ENCODE data around the gene PLTP. TPM values are rescaled to one million over a fixed set of nuclear protein-coding genes. Genes with fewer than 3 reads are reported as not detected.

PLTP gene
- total and polyA plus RNA-seq, 2 experiments from 2014 or later, result 71.7 to 99.6 TPM

DNA sequence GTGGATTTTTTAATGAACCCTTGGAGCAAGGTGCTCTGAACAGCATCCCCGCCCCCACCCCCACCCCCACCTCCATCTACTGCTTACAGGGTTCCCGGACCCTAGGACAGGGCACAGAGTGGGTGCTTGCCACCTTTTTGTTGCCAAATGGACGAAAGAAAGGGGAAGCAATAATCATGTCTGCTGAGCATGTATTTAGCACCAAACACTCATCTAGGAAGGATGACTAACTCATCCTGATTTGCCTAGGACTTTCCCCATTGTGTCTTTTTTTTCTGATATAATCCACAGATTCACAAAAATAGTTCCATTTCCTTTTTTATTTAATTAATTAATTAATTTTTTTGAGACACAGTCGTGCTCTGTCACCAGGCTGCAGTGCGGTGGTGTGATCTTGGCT, 1.2 kb upstream of the PLTP start:
- no peaks in the 10 kb centered on the region for H3K4me1 ChIP-seq (ENCODE audit: low read depth)
- H3K4me3 ChIP-seq, result no peak overlapping the region
- H3K36me3 ChIP-seq, result no peaks in the 10 kb centered on the region
- no peaks in the 10 kb centered on the region for H3K27me3 ChIP-seq
- DNase-seq (ENCODE audit: low read depth in 1 of 2, low spot score in 1 of 2), result no peak
- H3K27ac ChIP-seq, result no peak overlapping the region
- TF ChIP-seq, protein P1, sequence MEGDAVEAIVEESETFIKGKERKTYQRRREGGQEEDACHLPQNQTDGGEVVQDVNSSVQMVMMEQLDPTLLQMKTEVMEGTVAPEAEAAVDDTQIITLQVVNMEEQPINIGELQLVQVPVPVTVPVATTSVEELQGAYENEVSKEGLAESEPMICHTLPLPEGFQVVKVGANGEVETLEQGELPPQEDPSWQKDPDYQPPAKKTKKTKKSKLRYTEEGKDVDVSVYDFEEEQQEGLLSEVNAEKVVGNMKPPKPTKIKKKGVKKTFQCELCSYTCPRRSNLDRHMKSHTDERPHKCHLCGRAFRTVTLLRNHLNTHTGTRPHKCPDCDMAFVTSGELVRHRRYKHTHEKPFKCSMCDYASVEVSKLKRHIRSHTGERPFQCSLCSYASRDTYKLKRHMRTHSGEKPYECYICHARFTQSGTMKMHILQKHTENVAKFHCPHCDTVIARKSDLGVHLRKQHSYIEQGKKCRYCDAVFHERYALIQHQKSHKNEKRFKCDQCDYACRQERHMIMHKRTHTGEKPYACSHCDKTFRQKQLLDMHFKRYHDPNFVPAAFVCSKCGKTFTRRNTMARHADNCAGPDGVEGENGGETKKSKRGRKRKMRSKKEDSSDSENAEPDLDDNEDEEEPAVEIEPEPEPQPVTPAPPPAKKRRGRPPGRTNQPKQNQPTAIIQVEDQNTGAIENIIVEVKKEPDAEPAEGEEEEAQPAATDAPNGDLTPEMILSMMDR (IDR thresholded peaks at IDR 0.05; ENCODE audit: low read depth, low read length), result no peak
- no peaks in the 10 kb centered on the region for H3K9me3 ChIP-seq (ENCODE audit: low read depth)

DNA sequence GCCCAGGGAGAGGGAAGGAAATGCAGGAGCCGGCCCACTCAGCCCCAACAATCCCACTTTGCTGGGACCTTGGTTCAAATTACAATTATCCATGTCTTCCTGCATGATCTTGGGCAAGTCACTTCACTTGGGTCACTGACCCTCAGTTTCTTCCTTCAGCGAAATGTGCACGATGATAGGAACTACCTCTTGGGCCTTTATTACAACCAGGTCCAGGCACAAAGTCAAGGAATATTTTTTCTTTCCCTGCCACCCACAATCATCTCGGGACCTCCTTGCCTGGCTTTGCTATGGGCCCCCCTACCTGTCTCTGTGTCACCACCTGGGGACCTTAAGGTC, 358 bp upstream of the PLTP start:
- no peaks in the 10 kb centered on the region for H3K27me3 ChIP-seq
- no peaks in the 10 kb centered on the region for H3K4me1 ChIP-seq (ENCODE audit: low read depth)
- no peak for DNase-seq (ENCODE audit: low read depth in 1 of 2, low spot score in 1 of 2)
- TF ChIP-seq, protein P1 (IDR thresholded peaks at IDR 0.05; ENCODE audit: low read depth, low read length), result no peak
- H3K36me3 ChIP-seq, result peaks cover 2% of the 10 kb centered on the region
- no peaks in the 10 kb centered on the region for H3K9me3 ChIP-seq (ENCODE audit: low read depth)
- H3K4me3 ChIP-seq, result peak overlapping the region; percentile 40
- peak overlapping the region; percentile 81 for H3K27ac ChIP-seq

DNA sequence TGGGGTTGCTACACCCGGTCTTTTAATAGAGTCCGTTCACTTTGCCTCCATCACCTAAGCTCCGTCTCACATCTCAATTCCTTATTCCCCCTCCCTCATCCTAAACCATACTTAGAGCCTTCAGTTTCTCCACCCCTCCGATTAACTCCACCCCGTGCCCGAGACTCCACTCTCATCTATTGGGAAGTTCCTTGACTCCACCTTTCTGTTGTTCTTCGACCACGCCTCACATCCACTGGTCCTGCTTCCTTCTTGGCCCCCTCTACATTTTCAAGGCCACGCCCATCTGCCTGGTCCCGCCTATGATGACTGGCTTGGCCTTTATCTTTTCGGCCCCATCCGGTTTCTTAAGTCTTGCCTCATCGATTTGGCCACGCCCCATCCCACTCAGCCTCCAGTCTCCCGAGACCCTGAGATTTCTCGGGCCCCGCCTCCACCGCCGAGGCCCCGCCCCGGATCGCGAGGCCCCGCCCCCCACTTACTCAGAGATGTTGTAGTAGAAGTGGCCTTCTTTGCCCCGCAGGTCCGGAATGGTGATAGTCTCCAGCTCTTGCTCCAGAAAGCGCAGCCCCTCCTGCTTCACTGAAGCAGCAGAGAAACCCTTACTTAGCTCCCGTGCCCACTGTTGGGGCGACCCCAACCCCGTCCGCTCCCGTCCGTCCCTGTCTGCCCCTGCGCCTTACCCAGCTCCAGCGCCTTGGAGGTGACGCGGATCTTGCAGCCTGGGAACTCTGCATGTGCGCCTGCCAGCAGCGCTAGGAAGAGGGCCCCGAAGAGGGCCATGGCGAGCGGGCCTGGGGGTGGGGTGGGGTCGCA, 1.1 kb downstream of the PLTP start:
- peak; percentile 99 to 100 for DNase-seq (ENCODE audit: low read depth in 1 of 2, low spot score in 1 of 2)
- peak overlapping the region; percentile 40 for H3K4me3 ChIP-seq
- TF ChIP-seq, protein P1 (IDR thresholded peaks at IDR 0.05; ENCODE audit: low read depth, low read length), result no peak
- no peaks in the 10 kb centered on the region for H3K27me3 ChIP-seq
- H3K36me3 ChIP-seq, result peaks cover 6% of the 10 kb centered on the region
- H3K27ac ChIP-seq, result peak overlapping the region; percentile 81
- H3K4me1 ChIP-seq (ENCODE audit: low read depth), result no peaks in the 10 kb centered on the region
- H3K9me3 ChIP-seq (ENCODE audit: low read depth), result no peaks in the 10 kb centered on the region

DNA sequence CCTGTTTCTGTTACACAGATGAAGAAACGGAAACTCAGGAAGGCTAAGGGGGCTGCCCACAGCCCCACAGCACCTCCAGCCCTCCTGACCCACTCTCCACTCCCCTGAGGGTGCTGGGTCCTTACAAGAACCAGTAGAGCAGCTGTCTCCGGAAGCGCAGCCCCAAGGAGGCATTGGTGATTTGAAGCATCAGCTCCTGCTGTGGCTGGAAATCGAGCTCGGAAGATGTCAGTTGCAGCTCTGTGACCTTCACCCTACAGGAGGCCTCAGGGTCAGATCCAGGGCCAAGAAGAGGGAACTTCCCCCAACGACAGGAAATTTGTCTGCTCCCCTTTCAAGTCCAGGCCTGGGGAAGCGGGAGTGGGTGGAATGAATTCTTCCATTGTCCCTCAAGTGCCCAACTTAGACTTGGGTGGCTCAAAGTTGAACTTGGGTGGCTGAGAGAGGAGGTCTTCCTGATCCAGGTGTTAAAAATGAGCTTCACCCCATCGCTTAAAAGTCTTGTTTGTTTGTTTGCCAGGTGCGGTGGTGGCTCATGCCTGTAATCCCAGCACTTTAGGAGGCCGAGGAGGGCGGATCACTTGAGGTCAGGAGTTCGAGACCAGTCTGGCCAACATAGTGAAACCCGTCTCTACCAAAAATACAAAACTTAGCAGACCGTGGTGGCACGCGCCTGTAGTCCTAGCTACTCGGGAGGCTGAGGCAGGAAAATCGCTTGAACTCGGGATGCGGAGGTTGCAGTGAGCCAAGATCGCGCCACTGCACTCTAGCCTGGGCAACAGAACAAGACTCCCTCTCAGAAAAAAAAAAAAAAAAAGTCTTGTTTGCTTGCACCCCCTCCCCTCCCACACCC, 1.9 kb downstream of the PLTP start:
- H3K27ac ChIP-seq, result no peak overlapping the region

DNA sequence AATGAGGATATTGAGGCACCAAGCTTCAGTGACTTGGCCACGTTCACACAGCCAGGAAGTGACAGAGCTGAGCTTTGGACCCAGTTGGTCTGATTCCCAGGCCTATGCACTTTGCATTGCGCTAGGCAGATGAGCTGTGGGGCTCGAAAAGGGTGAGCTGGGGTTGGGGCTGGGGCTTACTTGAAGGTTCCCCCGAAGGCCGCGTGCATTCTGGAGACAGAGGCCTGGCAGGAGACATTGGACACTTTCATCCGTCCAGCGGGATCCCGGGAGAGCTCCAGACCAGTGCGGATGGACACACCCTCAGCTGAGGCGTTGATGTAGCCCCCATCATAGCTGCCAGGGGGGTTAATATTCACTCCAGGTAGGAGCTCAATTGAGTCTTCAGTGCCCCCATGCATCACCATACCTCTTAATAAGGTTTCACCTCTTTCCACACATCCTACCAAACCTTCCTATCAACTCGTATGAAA, 2.6 kb downstream of the PLTP start:
- Histone ChIP-seq H3K27me3 (no peaks in the 10 kb centered on the region), H3K4me1 (ENCODE audit: low read depth) (no peaks in the 10 kb centered on the region), H3K4me3 (no peak overlapping the region), H3K9me3 (ENCODE audit: low read depth) (no peaks in the 10 kb centered on the region), H3K27ac (no peak overlapping the region), H3K36me3 (peaks cover 20% of the 10 kb centered on the region)
- TF ChIP-seq, protein P1 (IDR thresholded peaks at IDR 0.05; ENCODE audit: low read depth, low read length), result no peak
- no peak for DNase-seq (ENCODE audit: low read depth in 1 of 2, low spot score in 1 of 2)

More for the DNA sequence above, 1.9 kb downstream of the PLTP start:
- no peaks in the 10 kb centered on the region for H3K9me3 ChIP-seq (ENCODE audit: low read depth)
- TF ChIP-seq, protein P1 (IDR thresholded peaks at IDR 0.05; ENCODE audit: low read depth, low read length), result no peak
- H3K4me1 ChIP-seq (ENCODE audit: low read depth), result no peaks in the 10 kb centered on the region
- no peak overlapping the region for H3K4me3 ChIP-seq
- H3K27me3 ChIP-seq, result no peaks in the 10 kb centered on the region
- DNase-seq (ENCODE audit: low read depth in 1 of 2, low spot score in 1 of 2), result no peak
- peaks cover 15% of the 10 kb centered on the region for H3K36me3 ChIP-seq

Data from cardiac muscle cell (in vitro differentiated cells and primary cell).